ENCODE measurements around the gene CHRNA3. TPM values are rescaled to one million over a fixed set of nuclear protein-coding genes. Genes with fewer than 3 reads are reported as not detected.
A peak's percentile ranks its signal among the peaks of the same experiment; 100 is the strongest.

The CHRNA3 gene
- total and polyA plus RNA-seq, 2 donors (not counting 1 experiment from before 2014, with no cell fraction given), result not detected

DNA sequence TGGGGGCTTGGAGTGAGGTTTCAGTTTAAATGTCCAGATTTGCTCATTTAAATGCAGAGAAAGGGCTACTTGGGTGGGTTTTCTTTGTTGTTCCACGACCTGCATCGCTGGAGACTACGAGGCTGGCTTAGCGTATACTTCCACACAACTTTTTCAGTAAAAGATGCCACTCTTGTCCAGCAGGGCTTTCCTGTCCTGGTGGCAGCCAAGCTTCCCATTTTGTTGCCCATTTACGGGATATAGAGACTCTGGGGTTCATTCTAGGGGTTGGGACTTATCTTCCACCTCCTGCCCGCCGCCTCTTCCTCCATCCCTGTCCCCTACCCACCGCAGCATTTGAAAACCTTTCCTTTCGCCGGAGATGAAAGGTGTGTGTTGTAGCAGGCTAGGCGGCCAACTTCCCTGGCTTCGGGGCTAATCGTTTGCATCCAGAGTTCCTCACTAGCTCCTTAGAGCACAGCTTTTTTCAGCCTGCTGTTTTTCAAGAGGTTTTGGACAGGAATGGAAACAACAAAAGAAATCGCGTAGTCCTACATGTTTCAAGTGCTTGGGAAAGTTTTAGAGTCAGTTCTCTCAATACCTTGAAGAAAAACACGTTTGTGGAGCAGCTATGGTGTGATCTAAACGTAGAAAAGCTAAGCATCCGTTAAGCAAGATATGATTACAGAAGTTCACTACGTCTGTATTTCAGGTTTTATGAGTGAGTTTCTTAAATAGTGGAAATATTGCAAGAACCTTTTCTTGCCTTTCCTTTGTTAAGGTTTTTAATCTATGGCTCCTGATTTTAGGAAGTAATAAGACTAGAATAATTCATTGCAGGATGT, 54.6 kb downstream of the CHRNA3 start:
- Histone ChIP-seq H3K79me2 (ENCODE audit: control insufficient read depth, insufficient read depth, low read length) (no peaks in the 10 kb centered on the region), H3K27ac (ENCODE audit: low read length in 2 of 2) (no peak overlapping the region), H3K4me2 (replicated peaks; ENCODE audit: low read depth, low read length, poor library complexity, severe bottlenecking) (peak overlapping the region; percentile 96), H3K36me3 (replicated peaks in 1 of 2; ENCODE audit: control extremely low read depth in 1 of 2, control insufficient read depth in 1 of 2, extremely low read depth in 1 of 2, insufficient read depth in 2 of 2, low read length in 1 of 2) (no peaks in the 10 kb centered on the region), H3K9ac (ENCODE audit: low read length) (peak overlapping the region; percentile 70), H3K9me3 (ENCODE audit: control extremely low read depth in 1 of 3, control insufficient read depth in 2 of 3, insufficient read depth in 1 of 3, low read length in 2 of 3) (no peaks in the 10 kb centered on the region), H3K4me3 (ENCODE audit: control extremely low read depth in 1 of 5, extremely low read depth in 1 of 5, insufficient read depth in 1 of 5, low read depth in 2 of 5, low read length in 4 of 5) (peak overlapping the region; percentile 54 to 80 (median 68)), H3K27me3 (replicated peaks in 1 of 4; ENCODE audit: control extremely low read depth in 1 of 4, control insufficient read depth in 3 of 4, insufficient read depth in 4 of 4, low read length in 3 of 4) (peaks cover 0 to 12% (median under 1%) of the 10 kb centered on the region in 4 experiments), H4K20me1 (ENCODE audit: control insufficient read depth, insufficient read depth, low read length, poor library complexity, severe bottlenecking) (no peaks in the 10 kb centered on the region), H2AFZ (ENCODE audit: insufficient read depth, low read depth, low read length, poor library complexity, severe bottlenecking) (peak overlapping the region; percentile 98), H3K4me1 (ENCODE audit: control insufficient read depth in 2 of 2, insufficient read depth in 2 of 2, low read length in 2 of 2) (peaks cover 16 to 17% of the 10 kb centered on the region in 2 donors)
- POLR2A ChIA-PET, result interaction anchor here (1.6 to 3.3 kb wide), 2 partner anchors 25 to 129 kb away, joined by 7 to 17 read pairs; partner anchors contain the start of genes IREB2 and PSMA4
- intact Hi-C loops (cut with micrococcal nuclease), result loop anchor here (1.0 to 10.0 kb wide), 3 partner anchors 26 to 1449 kb away; partner anchors contain the start of genes IREB2 and PSMA4
- Mint-ChIP-seq H3K4me3 (peak overlapping the region; percentile 89), H3K27me3 (peaks cover 6% of the 10 kb centered on the region), H3K4me1 (peaks cover 26% of the 10 kb centered on the region), H3K27ac (peak overlapping the region; percentile 5), H3K9me3 (ENCODE audit: insufficient read depth) (no peaks in the 10 kb centered on the region)
- ATAC-seq (ENCODE audit: low read depth) (no peak), DNase-seq (peak; percentile 44)
- CTCF ChIA-PET, result interaction anchor here (1.4 to 2.1 kb wide), 3 partner anchors 25 to 618 kb away, joined by 4 to 6 read pairs (median 4); no protein-coding TSS in a partner anchor
- TF ChIP-seq, protein P1, sequence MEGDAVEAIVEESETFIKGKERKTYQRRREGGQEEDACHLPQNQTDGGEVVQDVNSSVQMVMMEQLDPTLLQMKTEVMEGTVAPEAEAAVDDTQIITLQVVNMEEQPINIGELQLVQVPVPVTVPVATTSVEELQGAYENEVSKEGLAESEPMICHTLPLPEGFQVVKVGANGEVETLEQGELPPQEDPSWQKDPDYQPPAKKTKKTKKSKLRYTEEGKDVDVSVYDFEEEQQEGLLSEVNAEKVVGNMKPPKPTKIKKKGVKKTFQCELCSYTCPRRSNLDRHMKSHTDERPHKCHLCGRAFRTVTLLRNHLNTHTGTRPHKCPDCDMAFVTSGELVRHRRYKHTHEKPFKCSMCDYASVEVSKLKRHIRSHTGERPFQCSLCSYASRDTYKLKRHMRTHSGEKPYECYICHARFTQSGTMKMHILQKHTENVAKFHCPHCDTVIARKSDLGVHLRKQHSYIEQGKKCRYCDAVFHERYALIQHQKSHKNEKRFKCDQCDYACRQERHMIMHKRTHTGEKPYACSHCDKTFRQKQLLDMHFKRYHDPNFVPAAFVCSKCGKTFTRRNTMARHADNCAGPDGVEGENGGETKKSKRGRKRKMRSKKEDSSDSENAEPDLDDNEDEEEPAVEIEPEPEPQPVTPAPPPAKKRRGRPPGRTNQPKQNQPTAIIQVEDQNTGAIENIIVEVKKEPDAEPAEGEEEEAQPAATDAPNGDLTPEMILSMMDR (IDR thresholded peaks at IDR 0.05), result no peak
- TF ChIP-seq EZH2 (IDR thresholded peaks at IDR 0.05; ENCODE audit: borderline replicate concordance, insufficient read depth, low read depth, low read length, poor library complexity, severe bottlenecking), result no peak
- WGBS (ENCODE audit: insufficient coverage), result 18% methylated on average over 5 of the region's 19 CpGs
